GM18907 (cell line): ENCODE results near the gene GPR12.
"Not testable (repeated sequence)": the region's sequence is repeated elsewhere in the genome, so short reads cannot be mapped to it uniquely, and the experiment has no call there.

Experiments
- ATAC-seq: cut with Tn5 transposase; IDR thresholded peaks from one replicate; pipeline ENCODE4 v1.9.1; 2021; ENCODE audit warnings: mild to moderate bottlenecking, moderate library complexity; ENCODE audit not compliant: unreplicated experiment

Gene GPR12

GRCh38 chr13:26749905-26750304 lies 10.7 kb downstream of the GPR12 start:
- ATAC-seq: no peak

- no peak for ATAC-seq
Measured at GRCh38 chr13:26749285-26749684, 11.3 kb downstream of the GPR12 start.

GRCh38 chr13:26747706-26748105 lies 12.9 kb downstream of the GPR12 start:
- ATAC-seq: no peak

GRCh38 chr13:26743971-26744370 lies 16.6 kb downstream of the GPR12 start:
- no peak for ATAC-seq

GRCh38 chr13:26742691-26743358 lies 17.8 kb downstream of the GPR12 start:
- ATAC-seq: no peak

- ATAC-seq: no peak
Measured at GRCh38 chr13:26735677-26736076, 24.9 kb downstream of the GPR12 start.

GRCh38 chr13:26727633-26728032 lies 33.0 kb downstream of the GPR12 start:
- no peak for ATAC-seq

- no peak for ATAC-seq
Measured at GRCh38 chr13:26727122-26727521, 33.5 kb downstream of the GPR12 start.

- no peak for ATAC-seq
Measured at GRCh38 chr13:26726684-26727083, 33.9 kb downstream of the GPR12 start.

- not testable (repeated sequence) for ATAC-seq
Measured at GRCh38 chr13:26723620-26724019, 37.0 kb downstream of the GPR12 start.

GRCh38 chr13:26722321-26722720 lies 38.3 kb downstream of the GPR12 start:
- ATAC-seq: no peak

GRCh38 chr13:26721251-26722121 lies 39.1 kb downstream of the GPR12 start:
- ATAC-seq: peak; percentile 85

GRCh38 chr13:26719356-26719945 lies 41.1 kb downstream of the GPR12 start:
- no peak for ATAC-seq

- no peak for ATAC-seq
Measured at GRCh38 chr13:26718872-26719271, 41.7 kb downstream of the GPR12 start.

- no peak for ATAC-seq
Measured at GRCh38 chr13:26718146-26718545, 42.4 kb downstream of the GPR12 start.

- ATAC-seq: no peak
Measured at GRCh38 chr13:26716984-26717383, 43.6 kb downstream of the GPR12 start.

- no peak for ATAC-seq
Measured at GRCh38 chr13:26713341-26713740, 47.2 kb downstream of the GPR12 start.

- no peak for ATAC-seq
Measured at GRCh38 chr13:26711211-26711610, 49.4 kb downstream of the GPR12 start.

GRCh38 chr13:26710166-26710565 lies 50.4 kb downstream of the GPR12 start:
- ATAC-seq: no peak

- no peak for ATAC-seq
Measured at GRCh38 chr13:26709461-26709860, 51.1 kb downstream of the GPR12 start.

- ATAC-seq: no peak
Measured at GRCh38 chr13:26708007-26708297, 52.6 kb downstream of the GPR12 start.
